ENCODE measurements around the gene PUS3.

PUS3 gene

GRCh38 chr11:125902927-125903710 is at the start of gene PUS3:
PUS3 (minus strand) TSS chr11:125903206; CDS start chr11:125896284, 6,922 bp downstream.
- peak; percentile 75 for DNase-seq (ENCODE audit: low read depth)

GRCh38 chr11:125952559-125952958 is 49.6 kb upstream of the PUS3 start:
- no peak for DNase-seq (ENCODE audit: low read depth)

- DNase-seq (ENCODE audit: low read depth): no peak
Observed at GRCh38 chr11:125951731-125952130, 48.7 kb upstream of the PUS3 start.

GRCh38 chr11:125950696-125951651 is 48.0 kb upstream of the PUS3 start:
- DNase-seq (ENCODE audit: low read depth): no peak

- no peak for DNase-seq (ENCODE audit: low read depth)
Observed at GRCh38 chr11:125950178-125950490, 47.1 kb upstream of the PUS3 start.

- DNase-seq (ENCODE audit: low read depth): no peak
Observed at GRCh38 chr11:125949271-125950177, 46.5 kb upstream of the PUS3 start.

- DNase-seq (ENCODE audit: low read depth): no peak
Observed at GRCh38 chr11:125948278-125949051, 45.5 kb upstream of the PUS3 start.

- DNase-seq (ENCODE audit: low read depth): no peak
Observed at GRCh38 chr11:125947419-125948277, 44.6 kb upstream of the PUS3 start.

GRCh38 chr11:125946712-125947418 is 43.9 kb upstream of the PUS3 start:
- no peak for DNase-seq (ENCODE audit: low read depth)

GRCh38 chr11:125945797-125946520 is 43.0 kb upstream of the PUS3 start, which contains the start of gene VSIG10L2:
VSIG10L2 (plus strand) TSS chr11:125946044; CDS start chr11:125946056, 12 bp downstream.
- no peak for DNase-seq (ENCODE audit: low read depth)

- no peak for DNase-seq (ENCODE audit: low read depth)
Observed at GRCh38 chr11:125945011-125945796, 42.2 kb upstream of the PUS3 start.

- no peak for DNase-seq (ENCODE audit: low read depth)
Observed at GRCh38 chr11:125944350-125945010, 41.5 kb upstream of the PUS3 start.

GRCh38 chr11:125943661-125944349 is 40.8 kb upstream of the PUS3 start:
- DNase-seq (ENCODE audit: low read depth): no peak

- DNase-seq (ENCODE audit: low read depth): no peak
Observed at GRCh38 chr11:125942771-125943428, 39.9 kb upstream of the PUS3 start.

- no peak for DNase-seq (ENCODE audit: low read depth)
Observed at GRCh38 chr11:125941619-125942611, 38.9 kb upstream of the PUS3 start.
